DND-41 (cell line): ENCODE measurements around the gene ANKK1.

ENCODE experiments used
- EZH2 ChIP-seq: IDR thresholded peaks from 3 replicates; pipeline ENCODE4 v1.6.1; 2012; ENCODE audit warnings: borderline replicate concordance, low read depth, mild to moderate bottlenecking, moderate library complexity, low read length, inconsistent platforms; ENCODE audit not compliant: severe bottlenecking
- TF ChIP-seq, protein P1 (sequence below): IDR thresholded peaks from 2 replicates; pipeline ENCODE4 v1.5.1; 2012; ENCODE audit warnings: borderline replicate concordance, low read length, moderate library complexity, mild to moderate bottlenecking; ENCODE audit not compliant: poor library complexity, severe bottlenecking; ENCODE audit errors: extremely low read depth

DNA sequence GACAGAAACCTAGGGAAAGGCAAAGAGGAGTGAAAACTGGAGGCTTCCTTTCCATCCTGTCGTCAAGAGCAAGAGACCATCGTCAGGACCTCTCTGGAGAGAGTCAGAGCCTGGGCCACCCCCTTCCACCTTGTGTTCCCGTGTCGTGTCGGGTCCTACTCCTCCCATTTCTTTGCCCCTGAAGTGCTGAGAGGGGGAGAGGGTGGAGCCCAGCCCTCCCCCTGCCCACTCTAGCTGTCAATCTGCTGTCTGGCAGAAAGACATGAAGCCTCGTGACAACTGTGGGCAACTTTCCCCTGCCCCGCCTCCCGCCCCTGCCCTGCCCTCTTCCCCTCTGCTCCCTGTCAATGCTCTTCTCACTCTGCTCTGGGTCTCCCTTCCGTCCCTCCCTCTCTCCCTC lies 20.6 kb downstream of the ANKK1 start:
- TF ChIP-seq, protein P1, sequence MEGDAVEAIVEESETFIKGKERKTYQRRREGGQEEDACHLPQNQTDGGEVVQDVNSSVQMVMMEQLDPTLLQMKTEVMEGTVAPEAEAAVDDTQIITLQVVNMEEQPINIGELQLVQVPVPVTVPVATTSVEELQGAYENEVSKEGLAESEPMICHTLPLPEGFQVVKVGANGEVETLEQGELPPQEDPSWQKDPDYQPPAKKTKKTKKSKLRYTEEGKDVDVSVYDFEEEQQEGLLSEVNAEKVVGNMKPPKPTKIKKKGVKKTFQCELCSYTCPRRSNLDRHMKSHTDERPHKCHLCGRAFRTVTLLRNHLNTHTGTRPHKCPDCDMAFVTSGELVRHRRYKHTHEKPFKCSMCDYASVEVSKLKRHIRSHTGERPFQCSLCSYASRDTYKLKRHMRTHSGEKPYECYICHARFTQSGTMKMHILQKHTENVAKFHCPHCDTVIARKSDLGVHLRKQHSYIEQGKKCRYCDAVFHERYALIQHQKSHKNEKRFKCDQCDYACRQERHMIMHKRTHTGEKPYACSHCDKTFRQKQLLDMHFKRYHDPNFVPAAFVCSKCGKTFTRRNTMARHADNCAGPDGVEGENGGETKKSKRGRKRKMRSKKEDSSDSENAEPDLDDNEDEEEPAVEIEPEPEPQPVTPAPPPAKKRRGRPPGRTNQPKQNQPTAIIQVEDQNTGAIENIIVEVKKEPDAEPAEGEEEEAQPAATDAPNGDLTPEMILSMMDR, result no peak
- no peak for TF ChIP-seq EZH2
